ENCODE results near the gene CLIP2.
"Not testable (repeated sequence)": the region's sequence is repeated elsewhere in the genome, so short reads cannot be mapped to it uniquely, and the experiment has no call there.

The CLIP2 gene

GRCh38 chr7:74253331-74253730 lies 35.9 kb upstream of the CLIP2 start:
- no peak for DNase-seq (ENCODE audit: low spot score)
- no peak for TF ChIP-seq CTCF (IDR thresholded peaks at IDR 0.05; ENCODE audit: extremely low read depth, insufficient read depth, missing control alignments)
- in situ Hi-C loops (cut with MboI; ENCODE audit: low pct_unique_long_range_greater_than_20kb, low sequenced_read_pairs, unreplicated experiment), result no loop called here

DNA sequence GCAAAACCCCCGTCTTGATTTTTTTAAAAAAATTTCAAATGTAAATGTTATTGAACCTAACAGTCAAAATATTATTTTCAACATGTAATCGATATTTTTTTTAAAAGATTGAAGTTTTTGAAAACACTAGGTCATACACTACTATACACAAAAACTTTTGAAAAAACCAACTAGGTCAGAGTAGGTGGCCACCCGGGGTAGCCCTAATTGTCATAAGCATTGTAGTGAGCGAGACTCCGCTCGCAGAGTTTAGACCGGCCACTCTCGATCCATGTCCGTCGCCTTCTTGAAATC lies 35.4 kb upstream of the CLIP2 start:
- in situ Hi-C loops (cut with MboI; ENCODE audit: low pct_unique_long_range_greater_than_20kb, low sequenced_read_pairs, unreplicated experiment), result no loop called here

GRCh38 chr7:74254129-74254857 lies 34.9 kb upstream of the CLIP2 start, which contains the start of gene RFC2:
RFC2 (minus strand) TSS chr7:74254399; CDS start chr7:74254383, 16 bp downstream.
- in situ Hi-C loops (cut with MboI; ENCODE audit: low pct_unique_long_range_greater_than_20kb, low sequenced_read_pairs, unreplicated experiment), result no loop called here
- TF ChIP-seq CTCF (IDR thresholded peaks at IDR 0.05; ENCODE audit: extremely low read depth, insufficient read depth, missing control alignments), result no peak

More for the DNA sequence above, 35.4 kb upstream of the CLIP2 start:
- no peak for DNase-seq (ENCODE audit: low spot score)
- TF ChIP-seq CTCF (IDR thresholded peaks at IDR 0.05; ENCODE audit: extremely low read depth, insufficient read depth, missing control alignments), result no peak

DNA sequence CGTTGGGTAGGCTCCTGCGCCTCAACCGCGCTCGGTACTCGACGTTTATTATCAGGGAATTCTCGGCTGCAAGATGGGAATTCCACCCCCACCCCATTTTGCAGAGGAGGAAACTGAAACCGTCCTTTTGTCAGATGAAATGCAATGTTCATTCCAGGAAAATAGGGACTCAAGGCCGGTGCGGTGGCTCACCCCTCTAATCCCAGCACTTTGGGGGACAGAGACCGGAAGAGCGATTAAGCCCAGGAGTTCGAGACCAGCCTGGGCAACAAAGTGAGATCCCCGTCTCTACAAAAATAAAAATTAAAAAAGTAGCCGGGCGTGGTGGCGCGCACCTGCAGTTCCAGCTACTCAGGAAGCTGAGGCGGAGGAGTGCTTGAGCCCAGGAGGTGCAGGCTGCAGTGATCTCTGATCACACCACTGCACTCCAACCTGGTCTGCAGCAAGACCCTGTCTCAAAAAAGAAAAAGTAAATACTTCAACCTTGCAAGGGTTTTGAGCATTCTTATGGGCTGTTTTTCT lies 34.3 kb upstream of the CLIP2 start:
- no peak for DNase-seq (ENCODE audit: low spot score)
- TF ChIP-seq CTCF (IDR thresholded peaks at IDR 0.05; ENCODE audit: extremely low read depth, insufficient read depth, missing control alignments), result no peak
- in situ Hi-C loops (cut with MboI; ENCODE audit: low pct_unique_long_range_greater_than_20kb, low sequenced_read_pairs, unreplicated experiment), result no loop called here

More at GRCh38 chr7:74254129-74254857, 34.9 kb upstream of the CLIP2 start, which contains the start of gene RFC2:
- DNase-seq (ENCODE audit: low spot score), result peak; percentile 97

DNA sequence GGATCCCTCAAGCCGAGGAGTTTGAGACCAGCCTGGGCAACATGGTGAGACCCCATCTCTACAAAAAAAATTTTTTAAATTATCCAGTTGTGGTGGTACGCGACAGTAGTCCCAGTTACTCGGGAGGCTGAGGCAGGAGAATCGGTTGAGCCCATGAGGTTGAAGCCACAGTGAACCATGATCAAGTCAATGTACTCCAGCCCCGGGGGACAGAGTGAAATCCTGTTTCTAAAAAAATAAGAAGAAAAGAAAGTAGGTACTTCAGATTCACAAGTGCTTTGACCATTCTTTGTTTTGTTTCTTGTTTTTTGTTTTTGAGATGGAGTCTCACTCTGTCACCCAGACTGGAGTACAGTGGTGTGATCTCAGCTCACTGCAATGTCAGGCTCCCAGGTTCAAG lies 33.7 kb upstream of the CLIP2 start:
- DNase-seq (ENCODE audit: low spot score); in situ Hi-C loops (cut with MboI; ENCODE audit: low pct_unique_long_range_greater_than_20kb, low sequenced_read_pairs, unreplicated experiment): not testable (repeated sequence)

GRCh38 chr7:74256491-74257408 lies 32.5 kb upstream of the CLIP2 start:
- in situ Hi-C loops (cut with MboI; ENCODE audit: low pct_unique_long_range_greater_than_20kb, low sequenced_read_pairs, unreplicated experiment), result no loop called here
- no peak for TF ChIP-seq CTCF (IDR thresholded peaks at IDR 0.05; ENCODE audit: extremely low read depth, insufficient read depth, missing control alignments)
- no peak for DNase-seq (ENCODE audit: low spot score)

GRCh38 chr7:74258639-74259038 lies 30.6 kb upstream of the CLIP2 start:
- no peak for DNase-seq (ENCODE audit: low spot score)
- TF ChIP-seq CTCF (IDR thresholded peaks at IDR 0.05; ENCODE audit: extremely low read depth, insufficient read depth, missing control alignments), result no peak
- in situ Hi-C loops (cut with MboI; ENCODE audit: low pct_unique_long_range_greater_than_20kb, low sequenced_read_pairs, unreplicated experiment), result no loop called here

Measured in GM13977 (cell line).